Dedifferentiated amniotic fluid mesenchymal stem cell (primary cell): Measurements from ENCODE around the gene CYSRT1.

Experiments
- DNase-seq: peaks from one replicate; pipeline ENCODE4 v3.0.0-alpha.2; 2016; ENCODE audit errors: extremely low spot score

The CYSRT1 gene

GRCh38 chr9:137224830-137225694, at the start of gene CYSRT1:
CYSRT1 (plus strand) TSS chr9:137225174; CDS start chr9:137225622, 448 bp downstream.
- no peak for DNase-seq

GRCh38 chr9:137175345-137175961, 49.5 kb upstream of the CYSRT1 start:
- DNase-seq: no peak

- DNase-seq: no peak
Measured at GRCh38 chr9:137176302-137177182, 48.4 kb upstream of the CYSRT1 start.

- DNase-seq: no peak
Measured at GRCh38 chr9:137178201-137178938, 46.6 kb upstream of the CYSRT1 start.

GRCh38 chr9:137178939-137179630, 45.9 kb upstream of the CYSRT1 start:
- no peak for DNase-seq

GRCh38 chr9:137179761-137180160, 45.2 kb upstream of the CYSRT1 start:
- DNase-seq: no peak

GRCh38 chr9:137180491-137180890, 44.5 kb upstream of the CYSRT1 start:
- DNase-seq: no peak

- no peak for DNase-seq
Measured at GRCh38 chr9:137181680-137182079, 43.3 kb upstream of the CYSRT1 start.

- no peak for DNase-seq
Measured at GRCh38 chr9:137182836-137183235, 42.1 kb upstream of the CYSRT1 start.

GRCh38 chr9:137183980-137184595, 40.9 kb upstream of the CYSRT1 start:
- no peak for DNase-seq

GRCh38 chr9:137184881-137185660, 39.9 kb upstream of the CYSRT1 start:
- no peak for DNase-seq

- DNase-seq: no peak
Measured at GRCh38 chr9:137185921-137186320, 39.1 kb upstream of the CYSRT1 start.

GRCh38 chr9:137186385-137186784, 38.6 kb upstream of the CYSRT1 start:
- DNase-seq: no peak

- DNase-seq: no peak
Measured at GRCh38 chr9:137187386-137187785, 37.6 kb upstream of the CYSRT1 start.

GRCh38 chr9:137188086-137188489, 36.9 kb upstream of the CYSRT1 start:
- no peak for DNase-seq

GRCh38 chr9:137188490-137189296, 36.3 kb upstream of the CYSRT1 start, which contains the start of the genes ANAPC2 and SSNA1:
ANAPC2 (minus strand) TSS chr9:137188560; CDS start chr9:137188532, 28 bp downstream.
SSNA1 (plus strand) TSS chr9:137188676; CDS start chr9:137188727, 51 bp downstream.
- DNase-seq: peak; percentile 82

- DNase-seq: no peak
Measured at GRCh38 chr9:137189297-137190295, 35.4 kb upstream of the CYSRT1 start.
